ENCODE data around the gene MYBPC1.

MYBPC1 gene

GRCh38 chr12:101695706-101696105 lies 100.9 kb downstream of the MYBPC1 start:
- DNase-seq (ENCODE audit: low read depth, low spot score) = no peak

- no peak for DNase-seq (ENCODE audit: low read depth, low spot score)
Measured at GRCh38 chr12:101696251-101697196, 101.8 kb downstream of the MYBPC1 start.

GRCh38 chr12:101697197-101697929 lies 102.6 kb downstream of the MYBPC1 start, which contains the start of gene CHPT1:
Gene CHPT1, plus strand, starts transcription at chr12:101697640. Its CDS starts 222 bp downstream, at chr12:101697862.
- DNase-seq (ENCODE audit: low read depth, low spot score) = peak; percentile 23

- no peak for DNase-seq (ENCODE audit: low read depth, low spot score)
Measured at GRCh38 chr12:101697930-101698799, 103.4 kb downstream of the MYBPC1 start.

- no peak for DNase-seq (ENCODE audit: low read depth, low spot score)
Measured at GRCh38 chr12:101698800-101699347, 104.1 kb downstream of the MYBPC1 start.

GRCh38 chr12:101700299-101700820 lies 105.6 kb downstream of the MYBPC1 start:
- no peak for DNase-seq (ENCODE audit: low read depth, low spot score)

- DNase-seq (ENCODE audit: low read depth, low spot score) = no peak
Measured at GRCh38 chr12:101703487-101703886, 108.7 kb downstream of the MYBPC1 start.

GRCh38 chr12:101706403-101706802 lies 111.6 kb downstream of the MYBPC1 start:
- no peak for DNase-seq (ENCODE audit: low read depth, low spot score)

- no peak for DNase-seq (ENCODE audit: low read depth, low spot score)
Measured at GRCh38 chr12:101707131-101707782, 112.5 kb downstream of the MYBPC1 start.

- no peak for DNase-seq (ENCODE audit: low read depth, low spot score)
Measured at GRCh38 chr12:101710288-101710687, 115.5 kb downstream of the MYBPC1 start.

GRCh38 chr12:101713059-101713682 lies 118.4 kb downstream of the MYBPC1 start:
- DNase-seq (ENCODE audit: low read depth, low spot score) = no peak

- DNase-seq (ENCODE audit: low read depth, low spot score) = no peak
Measured at GRCh38 chr12:101713930-101714329, 119.2 kb downstream of the MYBPC1 start.

GRCh38 chr12:101714877-101715444 lies 120.2 kb downstream of the MYBPC1 start:
- no peak for DNase-seq (ENCODE audit: low read depth, low spot score)

- DNase-seq (ENCODE audit: low read depth, low spot score) = no peak
Measured at GRCh38 chr12:101719566-101719965, 124.8 kb downstream of the MYBPC1 start.

GRCh38 chr12:101720118-101720517 lies 125.3 kb downstream of the MYBPC1 start:
- no peak for DNase-seq (ENCODE audit: low read depth, low spot score)

GRCh38 chr12:101722392-101722791 lies 127.6 kb downstream of the MYBPC1 start:
- no peak for DNase-seq (ENCODE audit: low read depth, low spot score)

GRCh38 chr12:101727098-101727497 lies 132.3 kb downstream of the MYBPC1 start:
- no peak for DNase-seq (ENCODE audit: low read depth, low spot score)

GRCh38 chr12:101729842-101730241 lies 135.1 kb downstream of the MYBPC1 start:
- DNase-seq (ENCODE audit: low read depth, low spot score) = no peak

- DNase-seq (ENCODE audit: low read depth, low spot score) = no peak
Measured at GRCh38 chr12:101732318-101732717, 137.5 kb downstream of the MYBPC1 start.

GRCh38 chr12:101733166-101733565 lies 138.4 kb downstream of the MYBPC1 start:
- no peak for DNase-seq (ENCODE audit: low read depth, low spot score)

Data from iPS DF 19.7 (cell line).